Activated B cell treated with CpG ODN at 0.5 μM for 24 hours (primary cell): ENCODE data around the gene KAT14. TPM values are rescaled to one million over a fixed set of nuclear protein-coding genes. Genes with fewer than 3 reads are reported as not detected.
A peak's percentile ranks its signal among the peaks of the same experiment; 100 is the strongest.

Experiments used
- ATAC-seq: fragments of 200-7000 bp; cut with Tn5 transposase; one replicate; pipeline ENCODE4 v1.10.0; 2021; ENCODE audit warnings: low read depth, mild to moderate bottlenecking, moderate library complexity
- CTCF ChIA-PET: fragments of 350-600 bp; sonication (Branson Sonifier 250); formaldehyde crosslinking; loops from one replicate; lab custom pipeline; 2021; ENCODE audit warnings: antibody characterized with exemption; lab: Charles Lee
- POLR2A ChIA-PET: fragments of 350-600 bp; sonication (Branson Sonifier 250); formaldehyde crosslinking; loops from one replicate; lab custom pipeline; 2021; ENCODE audit warnings: antibody characterized with exemption; lab: Charles Lee
- DNase-seq: peaks from one replicate; pipeline ENCODE4 v3.0.0; 2022
- H3K27ac Mint-ChIP-seq: one replicate; pipeline ENCODE4 v1.8.0; 2020; ENCODE audit warnings: mixed read lengths
- H3K27me3 Mint-ChIP-seq: one replicate; pipeline ENCODE4 v1.8.0; 2021; ENCODE audit warnings: mixed read lengths
- H3K36me3 Mint-ChIP-seq: one replicate; pipeline ENCODE4 v1.8.0; 2021; ENCODE audit warnings: low read depth, mixed read lengths
- H3K4me1 Mint-ChIP-seq: one replicate; pipeline ENCODE4 v1.8.0; 2021; ENCODE audit warnings: mixed read lengths
- H3K4me3 Mint-ChIP-seq: one replicate; pipeline ENCODE4 v1.8.0; 2020; ENCODE audit warnings: mild to moderate bottlenecking, mixed read lengths
- H3K9me3 Mint-ChIP-seq: one replicate; pipeline ENCODE4 v1.8.0; 2020; ENCODE audit warnings: mixed read lengths
- CTCF ChIP-seq: fragments of 200-600 bp; IDR thresholded peaks from one replicate; pipeline ENCODE4 v1.8.0; 2022; ENCODE audit warnings: antibody characterized with exemption, mild to moderate bottlenecking
- intact Hi-C: fragments of 100-400 bp; cut with micrococcal nuclease; formaldehyde crosslinking; loops from one replicate; pipeline ENCODE4 v1.15.1; 2024
- total RNA-seq: library from RNA; stranded (reverse); gene quantifications from 2 replicates; pipeline ENCODE4 v1.2.3, GENCODE V29; 2022

Gene KAT14
- total RNA-seq, 1 donor from 2014 or later: 15.6 TPM

- DNase-seq (no peak), ATAC-seq (no peak)
- Mint-ChIP-seq H3K9me3 (no peaks in the 10 kb centered on the region), H3K36me3 (peaks cover 20% of the 10 kb centered on the region), H3K4me1 (peaks cover 23% of the 10 kb centered on the region), H3K27me3 (no peaks in the 10 kb centered on the region), H3K4me3 (peak overlapping the region; percentile 90), H3K27ac (peak overlapping the region; percentile 87)
- TF ChIP-seq CTCF: no peak
- intact Hi-C loops: loop anchor here (1.0 to 5.0 kb wide), 6 partner anchors 237 to 1564 kb away; partner anchors contain the start of genes DTD1 and SMIM26
- CTCF ChIA-PET: interaction anchor here (2.3 kb wide), 1 partner anchor 456 kb away, joined by 5 read pairs; the partner anchor contains the start of gene RRBP1
- POLR2A ChIA-PET: interaction anchor here (0.6 to 2.0 kb wide), 11 partner anchors 7 to 569 kb away, joined by 3 to 17 read pairs (median 4); partner anchors contain the start of genes DSTN, DZANK1, POLR3F and RRBP1
Measured at GRCh38 chr20:18138639-18139583, 1.2 kb downstream of the KAT14 start.

- ChIA-PET POLR2A (no interaction called here), CTCF (no interaction called here)
- H3K27me3 Mint-ChIP-seq: no peaks in the 10 kb centered on the region
- peaks cover 29% of the 10 kb centered on the region for H3K36me3 Mint-ChIP-seq
- H3K9me3 Mint-ChIP-seq: no peaks in the 10 kb centered on the region
- no peak for ATAC-seq
- H3K4me3 Mint-ChIP-seq: peak overlapping the region; percentile 21
- no peak for TF ChIP-seq CTCF
- intact Hi-C loops: loop anchor here (2.0 to 5.0 kb wide), 5 partner anchors 238 to 1565 kb away; partner anchors contain the start of gene DTD1
- no peak overlapping the region for H3K27ac Mint-ChIP-seq
- peaks cover 23% of the 10 kb centered on the region for H3K4me1 Mint-ChIP-seq
- DNase-seq: no peak
Measured at GRCh38 chr20:18139832-18140231, 2.2 kb downstream of the KAT14 start.

DNA sequence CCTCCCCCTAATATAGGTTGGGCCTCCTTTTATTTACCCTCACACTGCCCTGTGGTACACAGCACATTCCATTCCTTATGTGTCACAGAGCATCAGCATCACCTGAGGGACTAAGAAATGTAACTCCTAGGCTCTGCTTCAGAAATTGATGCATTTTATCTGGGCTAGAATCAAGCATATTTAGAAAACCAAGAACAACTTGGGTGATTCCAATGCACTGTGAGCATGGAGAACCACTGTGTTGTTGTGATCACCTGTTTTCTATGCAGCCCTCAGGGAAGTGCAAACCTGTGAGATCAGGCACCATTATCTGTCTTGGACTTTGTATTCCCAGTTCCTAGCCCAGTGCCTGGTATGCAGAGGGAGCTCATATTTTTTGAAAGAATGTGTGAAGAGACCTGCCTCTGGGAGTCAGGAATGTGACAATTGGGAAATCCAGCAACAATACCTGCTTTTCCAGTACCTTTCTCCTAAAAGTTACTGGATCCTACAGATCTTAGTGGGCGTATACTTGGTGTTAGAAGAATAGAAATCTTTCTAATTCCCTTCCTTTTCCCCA, 7.0 kb downstream of the KAT14 start:
- DNase-seq: no peak
- POLR2A ChIA-PET: no interaction called here
- peaks cover 54% of the 10 kb centered on the region for H3K36me3 Mint-ChIP-seq
- no peak for TF ChIP-seq CTCF
- H3K27ac Mint-ChIP-seq: no peak overlapping the region
- peaks cover 6% of the 10 kb centered on the region for H3K4me1 Mint-ChIP-seq
- intact Hi-C loops: no loop called here
- ATAC-seq: no peak
- CTCF ChIA-PET: no interaction called here
- no peaks in the 10 kb centered on the region for H3K27me3 Mint-ChIP-seq
- no peak overlapping the region for H3K4me3 Mint-ChIP-seq
- H3K9me3 Mint-ChIP-seq: no peaks in the 10 kb centered on the region

GRCh38 chr20:18154342-18154741, 16.7 kb downstream of the KAT14 start:
- no peaks in the 10 kb centered on the region for H3K9me3 Mint-ChIP-seq
- no peak for DNase-seq
- intact Hi-C loops: no loop called here
- H3K27me3 Mint-ChIP-seq: no peaks in the 10 kb centered on the region
- no peak for TF ChIP-seq CTCF
- ChIA-PET POLR2A (no interaction called here), CTCF (no interaction called here)
- H3K4me3 Mint-ChIP-seq: no peak overlapping the region
- no peak overlapping the region for H3K27ac Mint-ChIP-seq
- no peaks in the 10 kb centered on the region for H3K4me1 Mint-ChIP-seq
- no peak for ATAC-seq
- peaks cover 64% of the 10 kb centered on the region for H3K36me3 Mint-ChIP-seq

DNA sequence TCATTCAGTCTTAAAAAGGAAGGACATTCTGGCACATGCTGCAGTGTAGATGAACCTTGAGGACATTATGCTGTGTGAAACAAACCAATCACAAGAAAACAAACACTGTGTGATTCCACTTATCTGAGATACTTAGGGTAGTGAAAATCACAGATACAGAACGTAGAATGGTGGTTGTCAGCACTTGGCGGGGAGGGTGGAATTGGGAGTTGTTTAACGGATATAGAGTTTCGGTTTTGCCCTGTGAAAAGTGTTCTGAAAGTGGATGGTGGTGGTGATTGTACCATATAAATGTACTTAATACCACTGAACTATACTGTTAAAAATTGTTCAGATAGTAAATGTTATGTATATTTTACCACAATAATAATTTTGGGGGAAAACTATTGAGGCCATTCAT, 18.4 kb downstream of the KAT14 start:
- Mint-ChIP-seq H3K36me3 (peaks cover 63% of the 10 kb centered on the region), H3K4me3 (no peak overlapping the region), H3K9me3 (no peaks in the 10 kb centered on the region), H3K27ac (no peak overlapping the region), H3K4me1 (no peaks in the 10 kb centered on the region), H3K27me3 (no peaks in the 10 kb centered on the region)
- intact Hi-C loops: no loop called here
- DNase-seq (no peak), ATAC-seq (no peak)
- ChIA-PET POLR2A (no interaction called here), CTCF (no interaction called here)
- no peak for TF ChIP-seq CTCF
